DOHH2 (cell line): ENCODE measurements around the gene KIAA0930.

Experiments used
- H3F3A ChIP-seq: fragments of 200-600 bp; sonication (generic), shearing (Covaris generic); 2 replicates; pipeline ENCODE4 v1.6.0; 2016; ENCODE audit warnings: antibody characterized with exemption, mild to moderate bottlenecking; ENCODE audit not compliant: control insufficient read depth, insufficient read depth
- H3K27ac ChIP-seq: fragments of 200-600 bp; sonication (generic); 2 replicates; pipeline ENCODE4 v1.5.1; 2014; ENCODE audit warnings: low read depth, mild to moderate bottlenecking, low read length, moderate library complexity
- H3K27me3 ChIP-seq: fragments of 200-600 bp; sonication (generic); 2 replicates; pipeline ENCODE4 v1.6.1; 2014; ENCODE audit warnings: mild to moderate bottlenecking, low read length, mixed read lengths; ENCODE audit not compliant: control insufficient read depth
- H3K36me3 ChIP-seq: fragments of 200-600 bp; sonication (generic); 2 replicates; pipeline ENCODE4 v1.6.1; 2014; ENCODE audit warnings: mild to moderate bottlenecking, low read length, moderate library complexity, mixed read lengths; ENCODE audit not compliant: control insufficient read depth
- H3K4me1 ChIP-seq: fragments of 200-600 bp; sonication (generic); 2 replicates; pipeline ENCODE4 v1.6.1; 2014; ENCODE audit warnings: mild to moderate bottlenecking, low read length, mixed read lengths; ENCODE audit not compliant: control insufficient read depth
- H3K4me2 ChIP-seq: fragments of 200-600 bp; sonication (generic); 2 replicates; pipeline ENCODE4 v1.6.0; 2014; ENCODE audit warnings: mild to moderate bottlenecking, low read length, moderate library complexity
- H3K4me3 ChIP-seq: fragments of 200-600 bp; sonication (generic); 2 replicates; pipeline ENCODE4 v1.5.1; 2014; ENCODE audit warnings: mild to moderate bottlenecking, low read length, mixed read lengths
- H3K79me2 ChIP-seq: fragments of 200-600 bp; sonication (generic); 2 replicates; pipeline ENCODE4 v1.6.1; 2014; ENCODE audit warnings: mild to moderate bottlenecking, low read length, mixed read lengths; ENCODE audit not compliant: control insufficient read depth
- H3K9me2 ChIP-seq: fragments of 200-600 bp; sonication (generic); replicated peaks from 2 replicates; pipeline ENCODE4 v1.6.1; 2014; ENCODE audit warnings: mild to moderate bottlenecking, low read length, mixed read lengths; ENCODE audit not compliant: control insufficient read depth
- H3K9me3 ChIP-seq: fragments of 200-600 bp; sonication (generic); 2 replicates; pipeline ENCODE4 v1.6.1; 2014; ENCODE audit warnings: antibody characterized with exemption, low read length, mixed read lengths; ENCODE audit not compliant: control insufficient read depth, insufficient read depth
- H4K20me1 ChIP-seq: fragments of 200-600 bp; sonication (generic); 2 replicates; pipeline ENCODE4 v1.6.0; 2014; ENCODE audit warnings: low read depth, mild to moderate bottlenecking, antibody characterized with exemption, low read length, moderate library complexity; ENCODE audit not compliant: control insufficient read depth, insufficient read depth
- CTCF ChIP-seq: fragments of 200-600 bp; sonication (generic); IDR thresholded peaks from one replicate; pipeline ENCODE4 v1.5.1; 2014; ENCODE audit warnings: antibody characterized with exemption, mild to moderate bottlenecking, low read depth, low read length; ENCODE audit not compliant: poor library complexity, severe bottlenecking
- EZH2phosphoT487 ChIP-seq: fragments of 200-600 bp; sonication (generic); IDR thresholded peaks from 2 replicates; pipeline ENCODE4 v1.6.1; 2017; ENCODE audit warnings: borderline replicate concordance, mild to moderate bottlenecking, antibody characterized with exemption, low read length, moderate library complexity, mixed read lengths

Gene KIAA0930

GRCh38 chr22:45244916-45245315, 4.2 kb upstream of the KIAA0930 start:
- Histone ChIP-seq H3K9me3 (no peaks in the 10 kb centered on the region), H3K27me3 (no peaks in the 10 kb centered on the region), H4K20me1 (peaks cover under 1% of the 10 kb centered on the region), H3K36me3 (no peaks in the 10 kb centered on the region), H3K27ac (no peak overlapping the region), H3K79me2 (peaks cover 6% of the 10 kb centered on the region), H3K4me1 (peaks cover 49% of the 10 kb centered on the region), H3K9me2 (no peaks in the 10 kb centered on the region), H3K4me3 (no peak overlapping the region), H3F3A (peaks cover 12% of the 10 kb centered on the region), H3K4me2 (no peak overlapping the region)
- TF ChIP-seq EZH2phosphoT487 (no peak), CTCF (no peak)

- Histone ChIP-seq H4K20me1 (peaks cover 17% of the 10 kb centered on the region), H3K9me3 (no peaks in the 10 kb centered on the region), H3F3A (peaks cover 9% of the 10 kb centered on the region; the same call in 1 of the 2 replicates), H3K27ac (no peak overlapping the region), H3K4me1 (peaks cover 55% of the 10 kb centered on the region), H3K79me2 (peaks cover 23% of the 10 kb centered on the region), H3K4me2 (no peak overlapping the region), H3K27me3 (no peaks in the 10 kb centered on the region), H3K36me3 (peaks cover 11% of the 10 kb centered on the region), H3K4me3 (no peak overlapping the region), H3K9me2 (no peaks in the 10 kb centered on the region)
- TF ChIP-seq EZH2phosphoT487, result no peak
- TF ChIP-seq CTCF, result no peak
Observed at GRCh38 chr22:45242778-45243191, 2.1 kb upstream of the KIAA0930 start.

GRCh38 chr22:45240104-45240809, 437 bp downstream of the KIAA0930 start:
- H4K20me1 ChIP-seq, result peaks cover 22% of the 10 kb centered on the region
- peak overlapping the region; percentile 80 for H3K4me3 ChIP-seq
- H3K27ac ChIP-seq, result peak overlapping the region; percentile 19
- no peaks in the 10 kb centered on the region for H3K9me2 ChIP-seq
- H3K9me3 ChIP-seq, result no peaks in the 10 kb centered on the region
- H3K36me3 ChIP-seq, result peaks cover 29% of the 10 kb centered on the region
- peak overlapping the region; percentile 97 for H3K4me2 ChIP-seq
- H3K4me1 ChIP-seq, result peaks cover 59% of the 10 kb centered on the region
- peaks cover 10% of the 10 kb centered on the region; the same call in 1 of the 2 replicates for H3F3A ChIP-seq
- TF ChIP-seq CTCF (no peak), EZH2phosphoT487 (no peak)
- peaks cover 46% of the 10 kb centered on the region for H3K79me2 ChIP-seq
- no peaks in the 10 kb centered on the region for H3K27me3 ChIP-seq
